Measurements from ENCODE around the gene LGALS7. TPM values are rescaled to one million over a fixed set of nuclear protein-coding genes. Genes with fewer than 3 reads are reported as not detected.
"Not testable (repeated sequence)": the region's sequence is repeated elsewhere in the genome, so short reads cannot be mapped to it uniquely, and the experiment has no call there.

The LGALS7 gene
- total RNA-seq, 1 donor: not detected

DNA sequence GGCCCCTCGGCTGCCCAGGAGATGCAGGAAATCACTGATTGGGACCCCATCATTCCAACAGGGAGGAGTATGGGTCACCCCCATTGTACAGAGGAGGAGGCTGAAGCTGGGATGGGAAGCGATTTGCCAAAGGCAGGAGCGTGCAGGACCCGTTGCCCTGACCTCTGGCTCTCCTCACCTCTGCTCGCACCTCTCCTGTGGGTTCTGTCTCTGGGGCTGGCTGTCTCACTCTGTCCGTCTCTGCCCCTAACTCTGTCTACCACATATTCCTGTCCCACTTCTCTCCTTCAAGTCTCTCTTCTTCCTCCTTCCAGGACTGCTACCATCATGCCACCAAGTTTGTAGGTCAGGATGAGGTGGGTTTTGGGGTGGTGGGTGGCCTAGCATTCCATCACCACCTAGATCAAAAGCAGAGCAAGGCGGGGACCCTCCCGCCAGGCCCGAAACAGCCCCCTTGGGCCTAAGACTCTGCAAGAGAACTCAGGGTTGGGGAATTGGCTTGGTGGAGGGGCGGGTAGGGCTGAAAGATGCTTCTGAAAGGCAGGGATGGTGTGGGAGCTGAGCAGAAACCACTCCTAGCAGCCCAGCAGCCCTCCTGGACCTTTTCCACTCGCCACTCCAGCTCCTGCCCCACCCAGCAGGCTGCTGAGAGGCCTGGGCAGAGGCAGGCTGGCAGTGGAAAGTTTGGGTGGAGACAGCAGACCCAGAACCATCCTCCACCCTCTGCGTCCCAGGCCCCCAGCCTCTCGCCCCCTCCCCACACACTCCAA is 1.0 kb upstream of the LGALS7 start:
- no peak for DNase-seq (ENCODE audit: low read depth in 2 of 3, low spot score in 2 of 3)

DNA sequence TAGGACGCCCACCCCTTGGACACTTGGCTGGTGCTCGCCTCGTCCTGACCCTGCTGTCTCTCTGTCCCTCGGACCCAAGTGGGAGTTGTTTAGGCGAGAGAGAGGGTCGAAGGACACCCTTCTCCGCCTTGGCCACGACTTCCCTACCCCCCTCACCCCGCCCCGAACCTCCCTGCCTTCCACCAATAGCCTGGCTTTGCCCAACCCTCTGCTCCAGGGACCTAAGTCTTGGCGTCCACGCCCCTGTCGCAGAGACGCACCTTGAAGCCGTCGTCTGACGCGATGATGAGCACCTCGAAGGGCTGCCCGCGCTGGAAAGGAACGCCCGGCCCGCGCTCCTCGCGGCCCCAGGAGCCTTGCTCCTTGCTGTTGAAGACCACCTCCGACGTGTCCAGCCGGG is 1.7 kb downstream of the LGALS7 start:
- not testable (repeated sequence) for DNase-seq (ENCODE audit: low read depth in 2 of 3, low spot score in 2 of 3)

DNA sequence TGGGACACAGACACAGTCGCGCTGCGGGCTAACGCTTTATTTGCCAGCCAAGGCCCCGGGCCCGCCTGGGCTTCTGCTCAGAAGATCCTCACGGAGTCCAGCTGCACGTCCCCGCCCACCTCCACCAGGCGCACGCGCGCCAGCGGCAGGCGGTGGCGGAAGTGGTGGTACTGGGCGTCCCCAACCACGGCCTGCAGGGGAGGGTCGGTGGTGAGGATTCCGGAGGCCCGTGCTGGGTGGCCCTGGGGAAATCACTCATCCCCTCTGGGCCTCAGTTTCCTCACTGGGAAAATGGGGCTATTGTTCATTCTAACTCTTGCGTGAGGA is 2.4 kb downstream of the LGALS7 start:
- not testable (repeated sequence) for DNase-seq (ENCODE audit: low read depth in 2 of 3, low spot score in 2 of 3)

DNA sequence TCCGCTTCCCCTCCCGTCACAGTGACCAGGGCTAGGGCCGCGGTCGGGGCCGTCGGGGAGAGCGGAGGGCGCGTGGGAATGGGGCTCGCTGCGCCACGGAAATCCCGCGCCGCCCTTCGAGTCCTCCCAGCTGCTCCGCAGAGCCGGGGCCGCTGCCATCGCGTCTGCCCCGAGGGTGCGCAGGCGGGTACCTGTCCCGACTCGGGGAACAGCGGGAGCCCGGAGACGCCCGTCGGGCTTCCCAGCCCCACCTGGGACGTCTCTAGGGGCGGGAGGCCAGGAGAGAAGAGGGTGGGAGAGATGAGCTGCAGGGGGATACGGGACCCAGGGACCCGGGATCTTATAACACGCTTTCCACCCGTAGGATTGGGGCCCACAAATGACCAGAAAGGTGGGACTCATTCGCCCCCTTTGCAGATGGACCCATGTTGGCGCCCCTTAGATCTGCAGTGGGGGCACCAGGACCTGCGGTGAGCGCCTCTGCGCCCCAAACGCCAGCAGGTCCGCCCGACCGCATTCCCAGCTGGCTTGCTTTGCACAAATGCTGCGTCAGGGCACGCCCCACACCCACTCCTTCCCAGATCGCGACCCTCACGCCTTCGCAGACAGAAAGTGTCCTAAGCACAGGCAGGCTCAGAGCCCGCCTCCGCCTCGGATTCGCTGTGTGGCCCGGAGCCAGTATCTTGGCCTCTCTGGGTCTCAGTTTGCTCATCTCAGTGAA is 2.9 kb downstream of the LGALS7 start:
- DNase-seq (ENCODE audit: low read depth in 2 of 3, low spot score in 2 of 3): not testable (repeated sequence)

DNA sequence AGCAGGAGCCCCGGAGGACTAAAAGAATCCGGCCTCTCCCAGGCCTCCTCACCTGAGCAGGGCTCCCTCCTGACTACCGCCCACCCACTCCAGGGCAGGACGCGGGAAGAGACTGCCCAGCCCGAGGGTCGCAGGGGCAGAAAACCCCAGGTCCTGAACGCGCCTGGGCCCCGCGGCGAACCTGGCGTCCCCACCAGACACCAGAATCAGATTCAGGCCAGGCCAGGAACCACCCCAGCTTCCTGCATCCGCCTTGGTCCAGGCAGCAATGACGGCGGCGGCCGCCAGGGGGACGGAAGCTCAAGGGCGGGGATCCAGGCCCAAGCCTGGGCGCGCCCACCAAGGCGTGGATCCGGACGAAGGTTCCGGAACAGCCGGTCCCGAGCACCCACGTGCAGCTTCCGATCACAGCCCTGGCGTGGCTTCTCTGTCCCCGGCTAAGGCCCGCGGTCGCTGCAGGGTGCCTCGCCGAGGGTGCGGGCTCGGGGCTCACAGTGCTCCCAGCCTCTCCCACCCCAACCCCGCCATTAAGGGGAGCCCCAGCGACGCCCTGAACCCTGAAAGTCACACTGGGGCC is 3.6 kb downstream of the LGALS7 start:
- peak; percentile 74 to 92 (median 91) for DNase-seq (ENCODE audit: low read depth in 2 of 3, low spot score in 2 of 3)

DNA sequence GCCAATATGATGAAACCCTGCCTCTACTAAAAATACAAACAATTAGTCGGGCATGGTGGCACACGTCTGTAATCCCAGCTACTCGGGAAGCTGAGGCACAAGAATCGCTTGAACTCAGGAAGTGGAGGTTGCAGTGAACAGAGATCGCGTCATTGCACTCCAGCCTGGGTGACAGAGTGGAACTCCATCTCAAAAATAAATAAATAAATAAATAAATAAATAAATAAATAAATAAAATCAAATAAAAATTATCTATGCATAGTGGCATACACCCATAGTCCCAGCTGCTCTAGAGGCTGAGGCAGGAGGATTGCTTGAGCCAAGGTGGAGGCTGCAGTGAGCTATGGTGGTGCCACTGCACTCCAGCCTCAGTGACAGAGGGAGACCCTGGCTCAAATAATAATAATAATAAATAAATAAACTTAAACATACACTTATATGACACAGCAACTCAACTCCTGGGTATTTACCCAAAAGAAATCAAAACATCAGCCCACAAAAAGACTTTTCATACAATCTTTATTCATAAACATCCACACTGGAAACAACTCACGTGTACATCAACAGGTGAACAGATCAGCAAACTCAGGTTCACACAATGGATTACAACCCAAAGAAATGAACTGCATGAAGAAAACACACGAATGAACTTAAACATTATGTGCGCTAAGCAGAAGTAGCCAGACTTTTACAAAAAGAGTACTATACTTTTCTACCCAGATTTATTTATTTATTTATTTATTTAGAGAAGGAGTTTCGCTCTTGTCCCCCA is 6.9 kb downstream of the LGALS7 start:
- no peak for DNase-seq (ENCODE audit: low read depth in 2 of 3, low spot score in 2 of 3)

DNA sequence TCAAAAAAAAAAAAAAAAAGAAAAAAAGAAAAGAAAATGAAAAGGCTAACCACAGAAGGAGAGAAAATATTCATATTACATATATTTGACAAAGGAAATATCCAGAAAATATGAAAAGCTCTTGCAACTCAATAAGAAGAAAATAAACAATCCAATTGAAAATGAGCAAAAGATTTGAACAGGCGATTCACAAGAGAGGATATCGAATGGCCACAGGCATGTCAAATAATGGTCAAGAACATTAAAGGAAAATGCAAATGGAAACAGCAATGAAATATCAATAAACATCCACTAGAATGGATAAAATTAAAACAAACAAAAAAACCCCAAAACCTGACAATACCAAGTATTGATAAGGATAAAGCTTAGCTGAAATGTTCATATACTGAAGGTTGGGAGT is 8.1 kb downstream of the LGALS7 start:
- DNase-seq (ENCODE audit: low read depth in 2 of 3, low spot score in 2 of 3): no peak

DNA sequence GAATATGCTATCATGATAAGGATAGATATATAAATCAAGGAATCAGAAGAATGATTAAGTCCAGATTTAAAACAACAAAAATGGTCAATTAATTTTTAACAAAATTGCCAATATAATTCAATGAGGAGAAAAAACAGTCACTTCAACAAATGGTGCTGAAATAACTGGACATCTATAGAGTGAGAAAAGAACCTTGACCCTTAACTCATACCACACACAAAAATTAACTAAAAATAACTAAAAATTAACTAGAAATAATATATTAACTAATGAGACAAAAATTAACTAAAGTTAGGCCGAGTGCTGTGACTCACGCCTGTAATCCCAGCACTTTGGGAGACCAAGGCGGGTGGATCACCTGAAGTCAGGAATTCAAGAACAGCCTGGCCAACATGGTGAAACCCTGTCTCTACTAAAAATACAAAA is 9.5 kb downstream of the LGALS7 start:
- no peak for DNase-seq (ENCODE audit: low read depth in 2 of 3, low spot score in 2 of 3)

DNA sequence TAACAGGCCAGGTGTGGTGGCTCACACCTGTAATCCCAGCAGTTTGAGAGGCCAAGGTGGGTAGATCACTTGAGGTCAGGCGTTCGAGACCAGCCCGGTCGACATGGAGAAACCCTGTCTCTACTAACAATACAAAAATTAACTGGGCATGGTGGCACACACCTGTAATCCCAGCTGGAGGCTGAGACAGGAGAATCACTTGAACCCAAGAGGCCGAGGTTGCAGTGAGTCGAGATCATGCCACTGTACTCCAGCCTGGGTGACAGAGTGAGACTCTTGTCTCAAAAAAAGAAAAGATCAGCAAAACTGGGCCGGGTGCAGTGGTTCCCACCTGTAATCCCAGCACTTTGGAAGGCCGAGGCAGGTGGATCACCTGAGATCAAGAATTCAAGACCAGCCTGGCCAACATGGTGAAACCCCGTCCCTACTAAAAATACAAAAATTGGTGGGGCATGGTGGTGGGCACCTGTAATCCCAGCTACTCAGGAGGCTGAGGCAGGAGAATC is 11.4 kb downstream of the LGALS7 start:
- DNase-seq (ENCODE audit: low read depth in 2 of 3, low spot score in 2 of 3): not testable (repeated sequence)

DNA sequence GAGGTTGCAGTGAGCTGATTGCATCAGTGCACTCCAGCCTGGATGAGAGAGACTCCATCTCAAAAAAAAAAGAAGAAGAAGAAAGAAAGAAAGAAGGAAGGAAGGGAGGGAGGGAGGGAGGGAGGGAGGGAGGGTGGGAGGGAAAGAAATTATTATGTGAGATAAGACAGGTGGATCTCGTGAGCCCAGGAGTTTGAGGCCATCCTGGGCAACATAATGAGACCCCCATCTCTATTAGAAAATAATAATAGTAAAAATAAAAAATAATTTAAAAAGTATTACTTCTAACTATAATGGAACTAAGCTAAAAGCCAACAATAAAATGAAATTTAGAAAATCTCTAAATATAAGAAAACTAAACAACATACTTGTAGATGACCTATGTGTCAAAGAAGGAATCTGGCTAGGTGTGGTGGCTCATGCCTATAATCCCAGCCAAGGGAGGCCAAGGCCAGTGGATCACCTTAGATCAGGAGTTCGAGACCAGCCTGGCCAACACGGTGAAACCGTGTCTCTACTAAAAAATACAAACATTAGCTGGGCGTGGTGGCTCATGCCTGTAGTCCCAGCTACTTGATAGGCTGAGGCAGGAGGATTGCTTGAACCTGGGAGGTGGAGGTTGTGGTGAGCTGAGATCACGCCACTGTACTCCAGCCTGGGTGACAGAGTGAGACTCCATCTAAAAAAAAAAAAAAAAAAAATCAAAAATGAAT is 12.4 kb downstream of the LGALS7 start:
- DNase-seq (ENCODE audit: low read depth in 2 of 3, low spot score in 2 of 3): not testable (repeated sequence)

DNA sequence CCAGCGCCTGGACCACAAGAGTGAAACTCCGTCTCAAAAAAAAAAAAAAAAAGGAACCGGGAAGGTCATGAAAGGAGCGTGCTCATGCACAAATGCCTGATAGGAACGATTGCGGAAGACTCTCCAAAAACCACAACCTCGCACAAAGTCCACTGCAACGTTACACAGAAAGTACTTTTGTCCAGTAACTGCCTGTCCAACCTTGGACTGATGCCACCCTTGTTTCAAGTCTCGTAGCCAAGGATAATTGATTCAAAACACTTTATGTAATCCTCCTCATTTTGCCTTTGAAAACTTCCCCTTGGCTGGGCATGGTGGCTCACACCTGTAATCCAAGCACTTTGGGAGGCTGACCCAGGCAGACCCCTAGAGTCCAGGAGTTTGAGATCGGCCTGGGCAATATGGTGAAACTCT is 13.7 kb downstream of the LGALS7 start:
- DNase-seq (ENCODE audit: low read depth in 2 of 3, low spot score in 2 of 3): no peak

DNA sequence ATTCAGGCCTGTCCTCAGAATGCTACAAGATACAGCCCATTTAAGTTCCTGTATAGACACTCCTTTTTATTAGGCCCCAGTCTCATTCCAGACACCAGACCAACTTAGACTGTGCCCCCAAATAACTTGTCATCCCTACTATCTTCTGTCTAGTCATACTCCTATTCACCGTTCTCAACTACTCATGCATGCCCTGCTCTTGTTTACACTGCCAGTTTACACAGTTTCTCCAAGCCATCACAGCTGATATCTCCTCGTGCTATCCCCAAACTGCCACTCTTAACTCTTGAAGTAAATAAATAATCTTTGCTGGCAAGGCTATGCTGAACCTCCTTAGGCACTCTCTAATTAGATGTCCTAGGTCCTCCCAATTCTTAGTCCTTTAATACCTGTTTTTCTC is 19.1 kb downstream of the LGALS7 start:
- DNase-seq (ENCODE audit: low read depth in 2 of 3, low spot score in 2 of 3): not testable (repeated sequence)

DNA sequence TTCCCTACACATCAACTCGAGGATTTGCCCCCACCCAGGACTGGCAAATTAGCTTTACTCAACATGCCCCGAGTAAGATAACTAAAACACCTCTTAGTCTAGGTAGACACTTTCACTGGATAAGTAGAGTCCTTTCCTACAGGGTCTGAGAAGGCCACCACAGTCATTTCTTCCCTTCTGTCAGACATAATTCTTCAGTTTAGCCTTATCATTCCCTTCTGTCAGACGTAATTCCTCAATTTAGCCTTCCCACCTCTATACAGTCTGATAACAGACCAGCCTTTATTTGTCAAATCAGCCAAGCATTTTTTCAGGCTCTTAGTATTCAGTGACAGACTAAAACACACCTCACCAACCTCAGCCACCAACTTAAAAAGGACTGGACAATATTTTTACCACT is 19.5 kb downstream of the LGALS7 start:
- DNase-seq (ENCODE audit: low read depth in 2 of 3, low spot score in 2 of 3): not testable (repeated sequence)

DNA sequence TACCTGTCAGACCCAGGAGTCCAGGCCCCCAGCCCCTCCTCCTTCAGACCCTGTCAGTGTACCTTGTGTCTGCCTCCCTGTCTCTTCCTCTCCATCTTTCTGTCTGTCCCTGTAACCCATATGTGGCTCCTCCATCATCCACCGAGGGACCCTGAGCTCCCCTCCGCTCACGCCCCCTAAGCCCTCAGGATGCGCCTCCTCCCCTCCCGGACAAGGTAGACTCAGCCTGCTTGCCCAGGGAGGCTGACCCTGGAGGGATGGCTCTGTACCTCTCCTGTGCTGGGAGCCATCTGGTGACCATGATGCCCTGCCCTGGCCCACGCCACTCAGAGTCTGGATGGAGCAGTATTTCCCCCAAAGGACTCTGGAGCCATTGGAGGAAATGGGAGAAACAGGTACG is 28.0 kb downstream of the LGALS7 start:
- no peak for DNase-seq (ENCODE audit: low read depth in 2 of 3, low spot score in 2 of 3)

DNA sequence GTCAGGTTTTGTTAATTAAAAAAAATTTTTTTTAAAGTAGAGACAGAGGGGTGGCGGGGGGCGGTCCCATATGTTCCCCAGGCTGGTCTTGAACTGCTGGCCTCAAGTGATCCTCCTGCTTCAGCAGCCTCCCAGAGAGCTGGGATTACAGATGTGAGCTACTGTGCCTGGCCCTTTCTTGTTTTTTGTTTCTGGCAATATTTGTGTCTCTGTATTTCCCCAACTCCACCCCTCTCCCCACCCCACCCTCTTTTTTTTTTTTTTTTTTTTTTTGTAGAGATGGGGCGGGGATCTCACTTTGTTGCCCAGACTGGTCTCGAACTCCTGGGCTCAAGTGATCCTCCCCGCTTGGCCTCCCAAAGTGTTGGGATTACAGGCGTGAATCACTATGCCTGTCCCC is 28.4 kb downstream of the LGALS7 start:
- no peak for DNase-seq (ENCODE audit: low read depth in 2 of 3, low spot score in 2 of 3)

DNA sequence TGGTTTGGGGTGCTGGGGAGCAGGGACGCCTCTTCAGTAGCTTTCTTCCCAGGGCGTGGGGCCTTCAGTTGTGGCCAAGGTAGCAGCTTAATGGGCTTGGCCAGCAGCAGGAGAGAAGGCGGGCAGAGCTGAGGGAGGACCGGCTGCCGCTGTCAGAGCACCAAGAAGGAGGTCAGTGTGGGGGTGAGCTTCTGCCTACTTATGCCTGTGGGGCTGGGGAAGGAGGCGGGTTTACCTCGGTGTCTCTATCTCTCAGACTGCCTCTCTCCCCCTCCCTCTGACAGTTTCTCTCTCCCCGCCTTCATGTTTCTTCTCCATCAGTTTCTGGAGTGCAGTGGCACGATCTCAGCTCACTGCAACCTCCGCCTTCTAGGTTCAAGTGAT is 29.0 kb downstream of the LGALS7 start, which contains the start of gene CAPN12:
TSS of gene CAPN12 (minus strand) at position 177 of the 384 bp plus-strand sequence. CDS start 309 bp downstream, outside the sequence.
- DNase-seq (ENCODE audit: low read depth in 2 of 3, low spot score in 2 of 3): no peak

DNA sequence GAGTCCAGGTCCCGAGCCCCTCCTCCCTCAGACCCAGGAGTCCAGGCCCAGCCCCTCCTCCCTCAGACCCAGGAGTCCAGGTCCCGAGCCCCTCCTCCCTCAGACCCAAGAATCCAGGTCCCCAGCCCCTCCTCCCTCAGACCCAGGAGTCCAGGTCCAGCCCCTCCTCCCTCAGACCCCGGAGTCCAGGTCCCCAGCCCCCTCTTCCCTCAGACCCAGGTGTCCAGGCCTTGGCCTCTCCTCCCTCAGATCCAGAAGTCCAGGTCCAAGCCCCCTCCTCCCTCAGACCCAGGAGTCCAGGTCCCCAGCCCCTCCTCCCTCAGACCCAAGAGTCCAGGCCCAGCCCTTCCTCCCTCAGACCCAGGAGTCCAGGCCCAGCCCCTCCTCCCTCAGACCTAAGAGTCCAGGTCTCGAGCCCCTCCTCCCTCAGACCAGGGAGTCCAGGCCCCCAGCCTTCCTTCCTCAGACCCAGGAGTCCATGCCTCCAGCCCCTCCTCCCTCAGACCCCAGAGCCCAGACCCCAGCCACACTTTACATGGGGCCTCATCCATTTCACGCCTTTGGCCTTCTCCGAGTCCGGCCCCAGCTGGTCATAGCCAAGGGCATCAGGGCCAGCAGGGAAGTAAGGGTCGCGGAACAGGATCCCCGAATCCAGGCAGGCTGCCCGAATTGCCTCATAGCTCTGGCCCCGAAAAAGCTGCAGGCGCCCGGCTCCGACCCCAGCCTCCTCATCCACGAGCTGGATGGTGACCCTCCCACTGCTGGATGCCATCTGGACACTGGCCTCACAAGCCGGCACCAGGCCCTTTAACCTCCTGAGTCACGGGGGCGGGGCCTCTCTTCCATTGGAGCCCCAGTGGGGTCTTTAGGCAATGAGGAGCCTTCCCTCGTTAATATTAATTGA is 29.7 kb downstream of the LGALS7 start:
- no peak for DNase-seq (ENCODE audit: low read depth in 2 of 3, low spot score in 2 of 3)

DNA sequence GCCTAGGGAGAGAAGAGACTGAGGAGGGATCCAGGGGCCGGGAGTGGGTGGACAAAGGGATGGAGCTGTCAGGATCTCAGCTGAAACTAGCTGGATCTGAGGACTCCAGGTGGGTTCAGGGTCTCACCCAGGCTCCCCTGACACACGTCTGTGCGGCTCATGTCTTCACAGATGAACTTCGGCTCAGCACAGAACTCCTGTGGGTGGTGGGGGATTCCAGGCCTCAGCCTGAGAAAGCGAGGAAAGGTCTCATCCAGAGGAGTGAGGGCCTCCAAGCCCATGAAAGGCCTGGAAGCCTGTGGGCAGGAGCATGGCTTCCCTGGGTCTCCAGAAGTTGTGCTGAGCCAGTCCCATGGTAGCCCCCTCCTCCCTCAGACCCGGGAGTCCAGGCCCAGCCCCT is 30.4 kb downstream of the LGALS7 start:
- DNase-seq (ENCODE audit: low read depth in 2 of 3, low spot score in 2 of 3): no peak

DNA sequence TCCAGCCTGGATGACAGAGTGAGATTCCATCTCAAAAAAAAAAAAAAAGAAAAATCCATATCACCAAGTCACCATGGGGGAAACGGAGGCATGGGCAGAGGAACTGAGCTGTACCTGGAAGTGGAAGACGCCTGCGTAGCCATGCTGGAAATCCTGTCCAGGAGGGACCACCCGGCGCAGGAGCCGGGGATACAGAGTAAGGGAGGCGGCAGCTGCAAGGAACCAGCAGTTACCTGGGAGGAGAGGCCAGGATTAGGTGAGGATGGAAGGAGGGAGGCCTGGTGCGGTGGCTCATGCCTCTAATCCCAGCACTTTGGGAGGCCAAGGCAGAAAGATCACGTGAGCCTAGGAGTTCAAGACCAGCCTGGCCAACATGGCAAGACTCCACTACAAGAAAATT is 31.0 kb downstream of the LGALS7 start:
- no peak for DNase-seq (ENCODE audit: low read depth in 2 of 3, low spot score in 2 of 3)
